K562 (cell line): Measurements from ENCODE around the gene TCP11. TPM values are rescaled to one million over a fixed set of nuclear protein-coding genes. Genes with fewer than 3 reads are reported as not detected.

Source experiments
- EP300 ChIP-seq: IDR thresholded peaks from 2 replicates; pipeline ENCODE4 v1.6.1; 2012; ENCODE audit warnings: low read length, improper control_type of control experiment
- ETV1 ChIP-seq: fragments of 450-650 bp; conservative IDR thresholded peaks from 2 replicates; pipeline ENCODE4 v1.6.1; 2016; ENCODE audit warnings: missing genetic modification characterization, control low read depth, low read depth, missing compliant biosample characterization
- KDM4B ChIP-seq, 2 experiments: fragments of 450-650 bp in 1 of 2; sonication (generic) in 1 of 2; IDR thresholded peaks; 2 replicates each; pipeline ENCODE4 v1.6.1; 2016 to 2017; ENCODE audit warnings: borderline replicate concordance in 2 of 2, antibody characterized with exemption in 1 of 2, low read depth in 1 of 2, mild to moderate bottlenecking in 1 of 2
- MAZ ChIP-seq, 2 experiments: fragments of 450-650 bp in 1 of 2; sonication (generic) in 1 of 2; formaldehyde crosslinking; IDR thresholded peaks in 1 of 2; conservative IDR thresholded peaks in 1 of 2; 2 replicates each; pipeline versions ENCODE4 v1.4.0 to v1.5.0; 2020; ENCODE audit warnings: mild to moderate bottlenecking in 1 of 2, missing genetic modification reagents in 1 of 2
- ZNF384 ChIP-seq: IDR thresholded peaks from 2 replicates; pipeline ENCODE4 v1.6.1; 2012; ENCODE audit warnings: low read depth, low read length, improper control_type of control experiment
- ZSCAN29 ChIP-seq: fragments of 450-650 bp; IDR thresholded peaks from 2 replicates; pipeline ENCODE4 v1.6.1; 2017
- polyA plus RNA-seq, 8 experiments: library from polyadenylated mRNA; depleted of rRNA in 4 of 8; stranded (reverse) in 5 of 8; unstranded in 3 of 8; fragments of >200 nt; fragmentation: Nextera tagmentation in 2 of 8; fragmentation: Illumina TruSeq in 1 of 8; extraction: Ambion mirVana in 2 of 8; extraction: Trizol in 1 of 8; gene quantifications; 2 replicates each; pipeline versions ENCODE4 v1.2.1 to v1.2.3, GENCODE V29; 2011 to 2014; ENCODE audit warnings: inconsistent platforms in 1 of 8, missing spikeins in 1 of 8
- total RNA-seq, 7 experiments: library from RNA; depleted of rRNA in 6 of 7; stranded (reverse); fragments of >200 nt in 6 of 7; fragmentation: Illumina TruSeq in 2 of 7; extraction: Trizol in 2 of 7; gene quantifications; 2 replicates each; pipeline versions ENCODE4 v1.2.1 to v1.2.3, GENCODE V29; 2011 to 2021; ENCODE audit warnings: low replicate concordance in 1 of 7
- TF ChIP-seq, protein P1 (sequence below): fragments of 250-450 bp; sonication (Bioruptor Pico); IDR thresholded peaks from 2 replicates; pipeline ENCODE4 v1.8.0; 2021; ENCODE audit warnings: mild to moderate bottlenecking, moderate library complexity
- TF ChIP-seq, protein P2 (sequence below), 3 experiments: IDR thresholded peaks in 2 of 3; conservative IDR thresholded peaks in 1 of 3; 2 replicates each; pipeline ENCODE4 v1.5.1; 2011 to 2012; ENCODE audit warnings: low read length in 3 of 3, mild to moderate bottlenecking in 3 of 3, control low read depth in 2 of 3, improper control_type of control experiment in 1 of 3, inconsistent platforms in 1 of 3, low read depth in 1 of 3, mixed read lengths in 1 of 3, moderate library complexity in 1 of 3; ENCODE audit not compliant: insufficient read depth in 2 of 3
- TF ChIP-seq, protein P3 (sequence below), 2 experiments: fragments of 450-650 bp; IDR thresholded peaks; 2 replicates each; pipeline ENCODE4 v1.6.1; 2016; ENCODE audit warnings: mild to moderate bottlenecking in 2 of 2, borderline replicate concordance in 1 of 2, low read depth in 1 of 2, moderate library complexity in 1 of 2

TCP11 gene
- total and polyA plus RNA-seq, 9 of the 15 experiments (the other 6 are each of a cell fraction or from before 2014, with no cell fraction given), result not detected

DNA sequence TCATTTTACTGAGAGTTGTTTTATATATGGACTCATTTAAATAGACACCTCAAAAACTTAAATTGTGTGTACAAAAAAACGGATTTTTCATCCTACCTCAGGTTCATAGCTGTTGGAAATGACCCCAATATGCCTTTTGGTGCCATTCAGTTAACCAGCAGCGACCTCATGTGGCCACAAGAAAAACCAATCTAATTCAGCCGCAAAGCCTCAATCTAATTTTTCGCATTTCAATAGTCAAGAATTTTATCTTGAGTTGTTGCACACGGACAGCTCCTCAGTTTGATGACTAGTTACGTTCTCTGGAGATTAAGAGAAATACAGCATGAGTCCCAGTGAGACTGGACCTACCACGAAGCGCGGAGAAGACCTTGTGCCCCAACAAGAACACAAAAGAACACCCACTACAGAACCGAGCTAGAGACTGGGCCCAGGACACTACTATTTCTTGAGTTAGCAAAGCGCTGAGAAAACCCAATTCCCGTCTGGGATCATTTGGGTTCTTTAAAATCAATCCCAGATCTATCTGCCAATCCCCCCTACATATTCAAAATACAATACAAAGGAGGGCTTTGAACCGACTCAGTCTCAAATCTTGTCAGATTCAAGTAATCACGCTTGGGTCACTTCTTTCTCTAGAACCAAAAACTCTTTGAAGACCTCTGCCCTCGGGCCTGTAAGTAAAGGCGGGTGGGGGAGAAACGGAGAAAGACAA is 1.1 kb downstream of the TCP11 start (continued):
- TF ChIP-seq, protein P1, sequence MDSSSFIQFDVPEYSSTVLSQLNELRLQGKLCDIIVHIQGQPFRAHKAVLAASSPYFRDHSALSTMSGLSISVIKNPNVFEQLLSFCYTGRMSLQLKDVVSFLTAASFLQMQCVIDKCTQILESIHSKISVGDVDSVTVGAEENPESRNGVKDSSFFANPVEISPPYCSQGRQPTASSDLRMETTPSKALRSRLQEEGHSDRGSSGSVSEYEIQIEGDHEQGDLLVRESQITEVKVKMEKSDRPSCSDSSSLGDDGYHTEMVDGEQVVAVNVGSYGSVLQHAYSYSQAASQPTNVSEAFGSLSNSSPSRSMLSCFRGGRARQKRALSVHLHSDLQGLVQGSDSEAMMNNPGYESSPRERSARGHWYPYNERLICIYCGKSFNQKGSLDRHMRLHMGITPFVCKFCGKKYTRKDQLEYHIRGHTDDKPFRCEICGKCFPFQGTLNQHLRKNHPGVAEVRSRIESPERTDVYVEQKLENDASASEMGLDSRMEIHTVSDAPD (CRISPR knock-in tag), result no peak
- TF ChIP-seq, protein P2, sequence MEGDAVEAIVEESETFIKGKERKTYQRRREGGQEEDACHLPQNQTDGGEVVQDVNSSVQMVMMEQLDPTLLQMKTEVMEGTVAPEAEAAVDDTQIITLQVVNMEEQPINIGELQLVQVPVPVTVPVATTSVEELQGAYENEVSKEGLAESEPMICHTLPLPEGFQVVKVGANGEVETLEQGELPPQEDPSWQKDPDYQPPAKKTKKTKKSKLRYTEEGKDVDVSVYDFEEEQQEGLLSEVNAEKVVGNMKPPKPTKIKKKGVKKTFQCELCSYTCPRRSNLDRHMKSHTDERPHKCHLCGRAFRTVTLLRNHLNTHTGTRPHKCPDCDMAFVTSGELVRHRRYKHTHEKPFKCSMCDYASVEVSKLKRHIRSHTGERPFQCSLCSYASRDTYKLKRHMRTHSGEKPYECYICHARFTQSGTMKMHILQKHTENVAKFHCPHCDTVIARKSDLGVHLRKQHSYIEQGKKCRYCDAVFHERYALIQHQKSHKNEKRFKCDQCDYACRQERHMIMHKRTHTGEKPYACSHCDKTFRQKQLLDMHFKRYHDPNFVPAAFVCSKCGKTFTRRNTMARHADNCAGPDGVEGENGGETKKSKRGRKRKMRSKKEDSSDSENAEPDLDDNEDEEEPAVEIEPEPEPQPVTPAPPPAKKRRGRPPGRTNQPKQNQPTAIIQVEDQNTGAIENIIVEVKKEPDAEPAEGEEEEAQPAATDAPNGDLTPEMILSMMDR (IDR thresholded peaks at IDR 0.05 in 2 of 3, conservative IDR thresholded peaks at IDR 0.05 in 1 of 3; ENCODE audit: insufficient read depth in 2 of 3, low read depth in 1 of 3, low read length in 3 of 3), result peak; percentile 85 to 97 (median 90)
- TF ChIP-seq MAZ (CRISPR knock-in tag; conservative IDR thresholded peaks at IDR 0.05 in 1 of 2, IDR thresholded peaks at IDR 0.05 in 1 of 2) (peak in 1 of 2 experiments; percentile 50; a peak in 1 of 4 replicates), ZSCAN29 (peak; percentile 90), ZNF384 (no peak; the same call in 1 of the 2 replicates), ETV1 (no peak), KDM4B (IDR thresholded peaks at IDR 0.05; ENCODE audit: borderline replicate concordance in 2 of 2, low read depth in 1 of 2) (no peak), EP300 (0 out of 2 replicates have a peak, but pooled peaks have one; percentile 1)
- TF ChIP-seq, protein P3, sequence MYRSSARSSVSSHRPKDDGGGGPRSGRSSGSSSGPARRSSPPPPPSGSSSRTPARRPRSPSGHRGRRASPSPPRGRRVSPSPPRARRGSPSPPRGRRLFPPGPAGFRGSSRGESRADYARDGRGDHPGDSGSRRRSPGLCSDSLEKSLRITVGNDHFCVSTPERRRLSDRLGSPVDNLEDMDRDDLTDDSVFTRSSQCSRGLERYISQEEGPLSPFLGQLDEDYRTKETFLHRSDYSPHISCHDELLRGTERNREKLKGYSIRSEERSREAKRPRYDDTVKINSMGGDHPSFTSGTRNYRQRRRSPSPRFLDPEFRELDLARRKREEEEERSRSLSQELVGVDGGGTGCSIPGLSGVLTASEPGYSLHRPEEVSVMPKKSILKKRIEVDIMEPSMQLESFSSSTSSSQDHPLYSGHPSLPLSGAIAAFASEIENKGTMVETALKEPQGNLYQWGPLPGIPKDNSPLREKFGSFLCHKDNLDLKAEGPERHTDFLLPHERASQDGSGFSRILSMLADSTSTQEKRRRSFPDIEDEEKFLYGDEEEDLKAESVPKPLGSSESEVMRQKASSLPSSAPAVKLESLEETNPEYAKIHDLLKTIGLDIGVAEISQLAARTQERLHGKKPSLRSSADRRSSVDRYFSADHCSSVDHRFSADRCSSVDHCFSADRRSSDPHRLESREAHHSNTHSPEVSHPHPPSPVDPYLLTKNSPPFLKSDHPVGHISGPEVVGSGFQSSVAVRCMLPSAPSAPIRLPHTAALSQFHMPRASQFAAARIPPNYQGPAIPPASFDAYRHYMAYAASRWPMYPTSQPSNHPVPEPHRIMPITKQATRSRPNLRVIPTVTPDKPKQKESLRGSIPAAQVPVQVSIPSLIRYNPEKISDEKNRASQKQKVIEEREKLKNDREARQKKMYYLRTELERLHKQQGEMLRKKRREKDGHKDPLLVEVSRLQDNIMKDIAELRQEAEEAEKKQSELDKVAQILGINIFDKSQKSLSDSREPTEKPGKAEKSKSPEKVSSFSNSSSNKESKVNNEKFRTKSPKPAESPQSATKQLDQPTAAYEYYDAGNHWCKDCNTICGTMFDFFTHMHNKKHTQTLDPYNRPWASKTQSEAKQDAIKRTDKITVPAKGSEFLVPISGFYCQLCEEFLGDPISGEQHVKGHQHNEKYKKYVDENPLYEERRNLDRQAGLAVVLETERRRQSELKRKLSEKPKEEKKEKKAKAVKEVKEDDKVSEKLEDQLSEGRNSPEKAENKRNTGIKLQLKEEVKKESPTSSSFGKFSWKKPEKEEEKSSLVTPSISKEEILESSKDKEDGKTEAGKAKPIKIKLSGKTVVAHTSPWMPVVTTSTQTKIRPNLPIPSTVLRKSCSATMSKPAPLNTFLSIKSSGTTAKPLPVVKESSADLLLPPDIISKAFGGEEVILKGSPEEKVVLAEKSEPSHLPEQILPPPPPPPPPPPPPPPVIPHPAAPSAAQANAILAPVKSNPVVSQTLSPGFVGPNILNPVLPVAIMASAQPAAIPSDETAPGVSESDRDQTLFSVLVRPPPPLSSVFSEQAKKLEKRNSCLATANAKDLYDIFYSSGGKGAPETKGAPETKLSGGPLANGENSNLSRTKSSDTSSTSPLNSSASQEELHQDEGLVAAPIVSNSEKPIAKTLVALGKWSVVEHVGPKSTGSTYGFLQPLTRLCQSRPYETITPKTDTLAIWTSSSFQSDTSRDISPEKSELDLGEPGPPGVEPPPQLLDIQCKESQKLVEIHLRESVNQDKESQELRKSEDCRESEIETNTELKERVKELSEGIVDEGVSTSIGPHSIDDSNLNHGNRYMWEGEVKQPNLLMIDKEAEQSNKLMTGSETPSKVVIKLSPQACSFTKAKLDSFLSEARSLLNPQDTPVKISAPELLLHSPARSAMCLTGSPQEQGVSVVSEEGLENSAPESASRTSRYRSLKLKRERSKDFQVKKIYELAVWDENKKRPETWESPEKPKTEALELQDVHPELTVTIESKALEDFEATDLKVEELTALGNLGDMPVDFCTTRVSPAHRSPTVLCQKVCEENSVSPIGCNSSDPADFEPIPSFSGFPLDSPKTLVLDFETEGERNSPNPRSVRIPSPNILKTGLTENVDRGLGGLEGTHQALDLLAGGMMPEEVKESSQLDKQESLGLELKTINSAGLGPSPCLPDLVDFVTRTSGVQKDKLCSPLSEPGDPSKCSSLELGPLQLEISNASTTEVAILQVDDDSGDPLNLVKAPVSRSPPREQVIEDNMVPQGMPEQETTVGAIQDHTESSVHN (IDR thresholded peaks at IDR 0.05; ENCODE audit: borderline replicate concordance in 1 of 2, low read depth in 1 of 2), result 0 out of 4 replicates have a peak, but pooled peaks of 1 of the 2 experiments have one; percentile 9
